Ishikawa (cell line): Measurements from ENCODE around the gene AGAP1.

Experiments used
- CEBPB ChIP-seq: IDR thresholded peaks from 2 replicates; pipeline ENCODE4 v1.6.1; 2012
- CREB1 ChIP-seq: IDR thresholded peaks from 2 replicates; pipeline ENCODE4 v1.6.1; 2012; ENCODE audit warnings: low read depth
- EGR1 ChIP-seq: IDR thresholded peaks from 2 replicates; pipeline ENCODE4 v1.6.1; 2012
- EP300 ChIP-seq: IDR thresholded peaks from 2 replicates; pipeline ENCODE4 v1.6.1; 2012; ENCODE audit warnings: borderline replicate concordance
- FOXM1 ChIP-seq: IDR thresholded peaks from 2 replicates; pipeline ENCODE4 v1.6.1; 2012; ENCODE audit warnings: low read depth, borderline replicate concordance
- NFIC ChIP-seq: IDR thresholded peaks from 2 replicates; pipeline ENCODE4 v1.6.1; 2012
- RAD21 ChIP-seq: IDR thresholded peaks from 2 replicates; pipeline ENCODE4 v1.6.1; 2012; ENCODE audit warnings: low read depth
- TAF1 ChIP-seq: IDR thresholded peaks from 2 replicates; pipeline ENCODE4 v1.6.1; 2012; ENCODE audit warnings: low read depth, mild to moderate bottlenecking
- TCF12 ChIP-seq: IDR thresholded peaks from 2 replicates; pipeline ENCODE4 v1.6.1; 2012; ENCODE audit warnings: low read depth
- TEAD4 ChIP-seq: IDR thresholded peaks from 2 replicates; pipeline ENCODE4 v1.6.1; 2012
- YY1 ChIP-seq: IDR thresholded peaks from 2 replicates; pipeline ENCODE4 v1.6.1; 2012; ENCODE audit warnings: low read depth
- ZBTB7A ChIP-seq: IDR thresholded peaks from 2 replicates; pipeline ENCODE4 v1.6.1; 2012; ENCODE audit warnings: low read depth
- TF ChIP-seq, protein P1 (sequence below): IDR thresholded peaks from 2 replicates; pipeline ENCODE4 v1.6.1; 2012; ENCODE audit warnings: low read depth, mild to moderate bottlenecking
- TF ChIP-seq, protein P2 (sequence below): IDR thresholded peaks from 2 replicates; pipeline ENCODE4 v1.6.1; 2012
- TF ChIP-seq, protein P3 (sequence below): IDR thresholded peaks from 2 replicates; pipeline ENCODE4 v1.6.1; 2012

The AGAP1 gene

DNA sequence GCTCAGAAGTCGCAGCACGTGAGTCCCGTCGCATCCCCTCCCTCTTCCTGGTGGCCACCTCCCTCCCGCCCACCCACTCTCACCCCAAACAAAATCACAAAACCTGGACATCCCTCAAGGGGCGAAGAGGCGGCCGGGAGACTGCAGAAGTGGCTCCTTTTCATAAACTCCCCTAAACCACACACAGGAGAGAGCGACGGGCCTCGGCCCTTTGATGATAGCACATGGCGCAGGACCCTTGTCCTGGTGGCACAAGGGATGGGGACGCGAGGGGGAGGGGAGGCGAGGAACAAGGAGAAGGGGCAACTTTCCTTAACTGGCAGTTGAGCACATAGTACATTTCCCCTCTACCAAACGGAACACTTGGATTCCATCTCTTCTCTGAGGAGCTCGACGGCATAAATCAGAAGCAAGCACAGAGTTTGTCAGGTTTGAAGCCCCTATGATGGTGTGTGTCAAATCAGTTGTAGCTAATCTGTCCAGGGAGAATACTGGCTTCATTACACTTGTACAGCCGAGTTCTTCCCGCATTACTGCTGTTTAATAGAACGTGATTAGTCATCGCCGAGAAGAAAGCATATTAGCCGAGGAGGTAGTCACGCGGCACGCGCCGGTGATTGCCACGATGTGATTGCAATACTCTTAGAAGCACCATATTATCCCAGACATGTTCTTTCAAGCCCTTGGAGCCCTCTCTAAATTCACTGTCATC is 630.5 kb downstream of the AGAP1 start:
- TF ChIP-seq EGR1 (no peak), YY1 (no peak), CREB1 (no peak), RAD21 (no peak)

DNA sequence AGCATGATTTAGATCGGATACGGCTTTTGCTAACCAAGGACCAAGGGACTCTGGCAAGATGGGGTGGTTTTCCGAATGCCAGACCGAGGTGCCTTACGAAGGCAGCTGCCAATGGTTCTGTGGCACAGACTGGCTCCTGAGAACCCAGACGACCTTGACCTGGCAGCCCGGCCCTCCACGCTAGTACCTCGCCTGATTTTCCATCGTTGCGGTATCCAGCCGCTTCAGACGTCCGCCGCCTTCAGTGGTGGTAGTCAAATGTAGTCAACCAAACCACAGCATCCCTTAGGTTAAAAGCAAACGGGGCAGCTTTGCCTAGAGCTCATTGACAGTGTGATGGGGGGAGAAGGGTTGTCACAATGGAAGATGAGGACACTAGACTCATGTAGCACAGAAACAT is 631.7 kb downstream of the AGAP1 start:
- TF ChIP-seq, protein P1, sequence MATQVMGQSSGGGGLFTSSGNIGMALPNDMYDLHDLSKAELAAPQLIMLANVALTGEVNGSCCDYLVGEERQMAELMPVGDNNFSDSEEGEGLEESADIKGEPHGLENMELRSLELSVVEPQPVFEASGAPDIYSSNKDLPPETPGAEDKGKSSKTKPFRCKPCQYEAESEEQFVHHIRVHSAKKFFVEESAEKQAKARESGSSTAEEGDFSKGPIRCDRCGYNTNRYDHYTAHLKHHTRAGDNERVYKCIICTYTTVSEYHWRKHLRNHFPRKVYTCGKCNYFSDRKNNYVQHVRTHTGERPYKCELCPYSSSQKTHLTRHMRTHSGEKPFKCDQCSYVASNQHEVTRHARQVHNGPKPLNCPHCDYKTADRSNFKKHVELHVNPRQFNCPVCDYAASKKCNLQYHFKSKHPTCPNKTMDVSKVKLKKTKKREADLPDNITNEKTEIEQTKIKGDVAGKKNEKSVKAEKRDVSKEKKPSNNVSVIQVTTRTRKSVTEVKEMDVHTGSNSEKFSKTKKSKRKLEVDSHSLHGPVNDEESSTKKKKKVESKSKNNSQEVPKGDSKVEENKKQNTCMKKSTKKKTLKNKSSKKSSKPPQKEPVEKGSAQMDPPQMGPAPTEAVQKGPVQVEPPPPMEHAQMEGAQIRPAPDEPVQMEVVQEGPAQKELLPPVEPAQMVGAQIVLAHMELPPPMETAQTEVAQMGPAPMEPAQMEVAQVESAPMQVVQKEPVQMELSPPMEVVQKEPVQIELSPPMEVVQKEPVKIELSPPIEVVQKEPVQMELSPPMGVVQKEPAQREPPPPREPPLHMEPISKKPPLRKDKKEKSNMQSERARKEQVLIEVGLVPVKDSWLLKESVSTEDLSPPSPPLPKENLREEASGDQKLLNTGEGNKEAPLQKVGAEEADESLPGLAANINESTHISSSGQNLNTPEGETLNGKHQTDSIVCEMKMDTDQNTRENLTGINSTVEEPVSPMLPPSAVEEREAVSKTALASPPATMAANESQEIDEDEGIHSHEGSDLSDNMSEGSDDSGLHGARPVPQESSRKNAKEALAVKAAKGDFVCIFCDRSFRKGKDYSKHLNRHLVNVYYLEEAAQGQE = no peak
- TF ChIP-seq CREB1 (no peak), EP300 (no peak), FOXM1 (no peak), TEAD4 (no peak), TAF1 (no peak), TCF12 (no peak), YY1 (no peak), RAD21 (no peak), ZBTB7A (no peak), EGR1 (no peak), CEBPB (no peak), NFIC (no peak)
- TF ChIP-seq, protein P2, sequence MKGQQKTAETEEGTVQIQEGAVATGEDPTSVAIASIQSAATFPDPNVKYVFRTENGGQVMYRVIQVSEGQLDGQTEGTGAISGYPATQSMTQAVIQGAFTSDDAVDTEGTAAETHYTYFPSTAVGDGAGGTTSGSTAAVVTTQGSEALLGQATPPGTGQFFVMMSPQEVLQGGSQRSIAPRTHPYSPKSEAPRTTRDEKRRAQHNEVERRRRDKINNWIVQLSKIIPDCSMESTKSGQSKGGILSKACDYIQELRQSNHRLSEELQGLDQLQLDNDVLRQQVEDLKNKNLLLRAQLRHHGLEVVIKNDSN = no peak
- TF ChIP-seq, protein P3, sequence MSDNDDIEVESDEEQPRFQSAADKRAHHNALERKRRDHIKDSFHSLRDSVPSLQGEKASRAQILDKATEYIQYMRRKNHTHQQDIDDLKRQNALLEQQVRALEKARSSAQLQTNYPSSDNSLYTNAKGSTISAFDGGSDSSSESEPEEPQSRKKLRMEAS = no peak

DNA sequence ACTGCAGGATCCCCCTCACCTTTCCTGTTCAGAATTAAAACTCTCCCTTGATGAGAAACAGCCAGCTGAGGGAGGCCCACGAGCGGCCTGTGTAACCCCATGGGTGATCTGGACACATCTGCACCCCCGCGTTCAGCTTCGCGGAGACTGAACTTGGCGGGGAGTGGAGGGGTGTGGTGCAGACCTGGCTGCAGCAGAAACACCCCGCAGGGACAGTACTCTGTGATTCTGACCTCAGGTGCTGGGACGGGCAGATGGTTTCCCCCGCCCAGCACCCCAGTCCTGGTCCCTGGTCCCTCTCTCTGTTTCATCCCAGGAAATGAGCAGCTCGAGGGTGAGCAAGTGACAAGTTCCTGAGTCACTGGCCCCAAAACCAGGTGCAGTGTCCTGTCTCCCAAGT is 633.2 kb downstream of the AGAP1 start:
- TF ChIP-seq TCF12 (no peak), EP300 (no peak), NFIC (no peak), FOXM1 (no peak), TAF1 (no peak), CEBPB (no peak), CREB1 (no peak), ZBTB7A (no peak), YY1 (no peak), RAD21 (no peak)
- TF ChIP-seq, protein P2 = no peak
- TF ChIP-seq, protein P1 = no peak

DNA sequence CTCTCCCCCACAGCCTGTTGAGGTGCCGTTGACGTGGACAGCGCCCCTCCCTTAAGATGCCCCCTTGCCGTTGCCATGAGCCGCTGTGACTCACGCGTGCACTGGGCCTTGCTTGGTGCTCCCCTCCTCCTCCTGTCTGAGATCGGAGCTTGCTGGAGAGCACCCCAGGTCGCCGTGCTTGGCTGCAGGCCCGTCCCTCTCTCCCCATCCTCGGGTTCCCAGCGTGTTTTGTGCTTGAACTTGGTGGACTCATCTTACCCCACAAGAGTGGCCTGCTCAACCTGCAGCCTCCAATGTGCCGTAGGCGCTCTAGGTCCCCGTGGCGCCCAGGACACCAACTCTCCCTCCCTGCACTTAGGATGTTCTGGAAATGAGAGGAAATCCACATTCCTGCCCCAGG is 634.5 kb downstream of the AGAP1 start:
- TF ChIP-seq, protein P3 = no peak
- TF ChIP-seq EP300 (no peak), NFIC (no peak), CREB1 (no peak), ZBTB7A (no peak), TCF12 (no peak), CEBPB (no peak), TEAD4 (no peak), FOXM1 (no peak), YY1 (no peak), RAD21 (no peak), TAF1 (no peak), EGR1 (no peak)
- TF ChIP-seq, protein P1 = no peak
- TF ChIP-seq, protein P2 = no peak
